T-helper 17 cell (primary cell): Measurements from ENCODE around the gene AGAP1. TPM values are rescaled to one million over a fixed set of nuclear protein-coding genes. Genes with fewer than 3 reads are reported as not detected.

Source experiments
- ATAC-seq: fragments of 150-1000 bp; cut with Tn5 transposase; 2 replicates; pipeline ENCODE4 v1.10.0; 2021; ENCODE audit warnings: mild to moderate bottlenecking, moderate library complexity
- DNase-seq, 3 donors: peaks; one replicate each; pipeline versions ENCODE4 v3.0.0 to v3.0.0-alpha.2; 2020 to 2021
- H3K9me3 ChIP-seq: one replicate; pipeline ENCODE4 v1.7.0; 2013; ENCODE audit warnings: low read length, mild to moderate bottlenecking; ENCODE audit not compliant: control insufficient read depth, poor library complexity, severe bottlenecking
- H3K27ac Mint-ChIP-seq: one replicate; pipeline ENCODE4 v1.8.0; 2022; ENCODE audit warnings: mild to moderate bottlenecking, moderate library complexity, mixed read lengths
- H3K27me3 Mint-ChIP-seq: one replicate; pipeline ENCODE4 v1.8.0; 2022; ENCODE audit warnings: mixed read lengths
- H3K36me3 Mint-ChIP-seq: one replicate; pipeline ENCODE4 v1.8.0; 2022; ENCODE audit warnings: low read depth, mixed read lengths
- H3K4me1 Mint-ChIP-seq: one replicate; pipeline ENCODE4 v1.8.0; 2022; ENCODE audit warnings: mild to moderate bottlenecking, mixed read lengths
- H3K4me3 Mint-ChIP-seq: one replicate; pipeline ENCODE4 v1.8.0; 2022; ENCODE audit warnings: mild to moderate bottlenecking, moderate library complexity, mixed read lengths
- total RNA-seq, 4 donors: library from RNA in 2 of 4; stranded (reverse) in 2 of 4; gene quantifications; one replicate each; pipeline ENCODE4 v1.2.3 and lab custom pipeline; 2022 to 2026

AGAP1 gene
- total RNA-seq, 2 donors from 2014 or later, result 7.6 to 16.8 TPM

DNA sequence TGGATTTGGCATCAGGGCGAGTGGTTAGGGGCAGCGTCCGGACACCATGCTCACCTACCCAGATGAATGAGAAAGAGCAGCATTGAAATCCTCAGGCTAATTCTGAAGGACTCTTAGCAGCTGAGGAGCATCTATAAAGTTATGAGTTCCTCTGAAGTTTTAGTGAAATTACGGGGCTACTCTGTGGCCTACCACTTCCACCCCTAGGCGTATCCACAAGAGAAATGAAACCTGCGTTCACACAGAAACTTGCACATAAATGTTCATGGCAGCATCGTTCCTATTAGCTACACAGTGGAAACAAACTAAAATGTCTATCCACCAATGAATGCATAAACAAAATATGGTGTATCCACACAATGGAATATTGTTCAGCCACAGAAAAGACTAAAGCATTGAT is 576.4 kb downstream of the AGAP1 start:
- peaks cover 5% of the 10 kb centered on the region for H3K27me3 Mint-ChIP-seq
- DNase-seq (no peak), ATAC-seq (no peak)
- no peaks in the 10 kb centered on the region for H3K9me3 ChIP-seq
- no peak overlapping the region for H3K27ac Mint-ChIP-seq
- peaks cover 2% of the 10 kb centered on the region for H3K36me3 Mint-ChIP-seq
- H3K4me1 Mint-ChIP-seq, result no peaks in the 10 kb centered on the region
- no peak overlapping the region for H3K4me3 Mint-ChIP-seq

DNA sequence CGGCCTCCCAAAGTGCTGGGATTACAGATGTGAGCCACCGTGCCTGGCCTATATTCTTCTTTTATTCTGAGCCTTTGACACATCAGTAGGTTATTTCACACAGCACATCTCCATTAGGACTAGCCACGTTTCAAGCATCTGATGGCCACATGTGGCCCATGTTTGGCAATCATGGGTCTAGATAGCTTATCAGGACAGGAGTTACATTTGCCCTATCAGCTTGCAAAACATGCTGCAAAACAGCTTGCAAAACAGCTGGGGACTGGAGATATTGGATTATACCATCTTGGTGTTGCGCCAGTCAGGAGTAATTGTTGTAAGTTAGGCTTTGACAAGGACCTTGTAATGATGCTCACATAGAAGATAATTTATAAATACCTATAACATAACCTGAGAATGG is 579.4 kb downstream of the AGAP1 start:
- Mint-ChIP-seq H3K4me3 (no peak overlapping the region), H3K27ac (no peak overlapping the region), H3K4me1 (no peaks in the 10 kb centered on the region), H3K27me3 (no peaks in the 10 kb centered on the region), H3K36me3 (peaks cover 2% of the 10 kb centered on the region)
- no peak for DNase-seq
- no peaks in the 10 kb centered on the region for H3K9me3 ChIP-seq
- no peak for ATAC-seq

DNA sequence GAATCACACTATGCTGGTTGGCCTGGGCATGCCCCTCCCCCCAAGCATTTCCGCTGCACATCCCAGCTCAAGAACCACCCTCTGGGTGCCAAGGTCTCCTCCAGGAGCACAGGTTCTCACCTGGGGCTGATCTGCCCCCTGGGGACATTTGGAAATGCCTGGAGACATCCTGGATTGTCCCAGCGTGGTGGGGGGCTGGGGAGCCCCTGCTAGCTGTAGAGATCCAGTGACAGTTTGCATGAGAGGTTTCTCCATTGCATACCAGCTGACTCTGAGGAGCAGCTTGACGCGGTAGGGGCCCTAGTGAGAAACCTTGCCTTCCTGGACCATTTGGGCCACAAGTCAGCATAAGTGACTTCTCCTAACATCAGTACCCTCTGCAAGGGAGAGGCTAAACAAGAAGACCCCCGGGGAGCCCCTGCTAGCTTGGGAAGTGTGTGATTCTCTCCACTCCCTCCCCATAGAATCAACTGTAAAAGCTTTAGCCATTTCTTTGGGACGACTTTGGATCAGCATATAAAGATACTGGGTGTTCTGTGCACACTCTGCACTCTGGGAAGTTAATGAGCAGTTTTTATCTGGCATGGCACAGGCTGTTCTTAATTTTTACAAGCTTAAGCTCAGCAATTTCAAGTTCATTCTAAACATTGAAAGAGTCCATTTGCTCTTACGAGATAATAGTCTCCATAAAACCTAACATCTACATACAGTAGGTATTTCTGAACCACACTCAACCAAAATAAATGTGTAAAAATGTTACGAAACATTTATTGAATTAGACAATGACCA is 580.2 kb downstream of the AGAP1 start:
- Mint-ChIP-seq H3K4me1 (no peaks in the 10 kb centered on the region), H3K4me3 (no peak overlapping the region), H3K27me3 (no peaks in the 10 kb centered on the region), H3K27ac (no peak overlapping the region), H3K36me3 (peaks cover 2% of the 10 kb centered on the region)
- H3K9me3 ChIP-seq, result no peaks in the 10 kb centered on the region
- DNase-seq, result no peak
- no peak for ATAC-seq

DNA sequence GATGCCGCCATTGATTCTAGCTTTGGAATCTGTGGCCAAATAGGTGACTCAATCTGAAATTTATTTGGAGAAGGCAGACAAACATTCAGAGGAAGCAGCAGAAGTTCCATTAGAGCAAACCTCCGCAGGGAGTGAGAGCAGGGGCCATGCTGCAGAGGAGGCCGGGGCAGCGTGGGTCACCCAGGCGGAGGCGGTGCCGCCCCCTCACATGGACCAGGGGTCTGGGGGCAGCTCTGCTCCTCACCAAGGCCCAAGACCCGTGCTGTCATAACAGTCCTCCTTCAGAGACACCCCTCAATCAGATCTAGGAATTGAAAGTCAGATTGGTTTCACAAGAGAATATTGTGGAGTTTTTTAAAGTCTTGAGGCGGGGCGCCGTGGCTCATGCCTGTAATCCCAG is 582.0 kb downstream of the AGAP1 start:
- H3K9me3 ChIP-seq, result no peaks in the 10 kb centered on the region
- Mint-ChIP-seq H3K36me3 (peaks cover 2% of the 10 kb centered on the region), H3K27me3 (no peaks in the 10 kb centered on the region), H3K4me1 (no peaks in the 10 kb centered on the region), H3K4me3 (no peak overlapping the region), H3K27ac (no peak overlapping the region)
- no peak for ATAC-seq
- DNase-seq, result no peak

DNA sequence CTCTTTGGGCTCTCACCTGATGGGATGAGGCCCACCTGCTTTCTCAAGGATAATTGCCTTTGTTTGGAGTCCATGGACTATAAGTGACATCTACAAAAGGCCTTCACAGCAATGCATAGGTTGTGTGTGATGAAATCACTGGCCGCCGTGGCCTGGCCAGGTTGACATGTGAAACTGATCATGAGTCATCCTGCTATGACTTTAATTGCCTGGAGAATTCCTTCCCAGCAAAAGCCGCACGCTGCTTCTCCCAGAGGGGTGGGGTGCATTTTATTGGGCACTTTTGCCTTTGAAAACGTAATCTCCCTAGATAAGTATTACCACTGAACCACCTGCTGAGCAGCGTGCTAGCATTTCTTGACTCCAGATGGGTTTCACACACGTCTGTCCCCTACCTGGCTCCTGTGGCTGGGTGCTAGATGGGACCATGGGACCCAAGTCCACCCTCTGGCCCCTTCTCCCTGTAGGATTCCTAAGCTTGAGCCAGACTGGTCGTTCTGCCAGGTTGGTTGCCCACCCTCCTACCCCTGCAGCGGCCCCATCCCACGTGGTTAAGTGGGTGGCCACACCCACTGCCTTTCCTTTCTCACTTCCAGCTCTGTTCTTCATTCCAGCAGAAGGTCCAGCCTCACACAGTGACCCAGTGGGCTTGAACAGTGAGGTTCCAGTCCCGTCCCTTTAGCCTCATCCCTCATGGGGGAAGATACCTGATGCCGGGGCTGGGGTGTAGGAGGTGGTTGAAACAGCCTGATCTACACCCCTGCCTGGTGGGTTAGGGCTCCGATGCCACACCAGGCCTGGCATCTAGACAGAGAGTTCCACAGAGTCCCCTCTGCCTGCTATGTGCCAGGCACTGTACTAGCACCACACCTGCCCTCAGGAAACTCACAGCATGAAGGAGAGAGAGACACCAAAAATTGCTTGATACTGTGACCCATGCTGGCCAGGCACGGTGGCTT is 584.7 kb downstream of the AGAP1 start:
- no peaks in the 10 kb centered on the region for H3K27me3 Mint-ChIP-seq
- no peak overlapping the region for H3K27ac Mint-ChIP-seq
- no peak overlapping the region for H3K4me3 Mint-ChIP-seq
- H3K4me1 Mint-ChIP-seq, result no peaks in the 10 kb centered on the region
- H3K9me3 ChIP-seq, result no peaks in the 10 kb centered on the region
- ATAC-seq (no peak), DNase-seq (no peak)
- peaks cover 2% of the 10 kb centered on the region for H3K36me3 Mint-ChIP-seq

DNA sequence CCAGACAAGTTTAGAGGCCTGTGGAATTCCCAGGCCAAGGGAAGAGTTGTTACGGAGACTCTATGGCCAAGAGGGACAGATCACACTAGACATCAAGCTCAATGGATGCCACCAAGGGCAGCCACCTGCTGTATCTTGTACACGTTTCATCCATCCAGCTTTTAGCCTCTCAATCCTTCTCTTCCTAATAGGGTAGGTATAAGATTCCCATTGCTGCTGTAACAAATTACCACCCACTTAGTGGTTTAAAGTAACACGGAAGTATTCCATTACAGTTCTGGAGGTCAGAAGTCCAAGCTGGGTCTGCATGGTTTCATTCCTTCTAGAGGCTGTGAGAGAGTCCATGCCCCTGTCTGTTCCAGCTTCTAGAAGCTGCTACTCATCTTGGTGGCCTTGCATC is 586.6 kb downstream of the AGAP1 start:
- no peak for DNase-seq
- no peaks in the 10 kb centered on the region for H3K4me1 Mint-ChIP-seq
- no peaks in the 10 kb centered on the region for H3K36me3 Mint-ChIP-seq
- H3K4me3 Mint-ChIP-seq, result no peak overlapping the region
- H3K9me3 ChIP-seq, result no peaks in the 10 kb centered on the region
- ATAC-seq, result no peak
- H3K27me3 Mint-ChIP-seq, result no peaks in the 10 kb centered on the region
- no peak overlapping the region for H3K27ac Mint-ChIP-seq

DNA sequence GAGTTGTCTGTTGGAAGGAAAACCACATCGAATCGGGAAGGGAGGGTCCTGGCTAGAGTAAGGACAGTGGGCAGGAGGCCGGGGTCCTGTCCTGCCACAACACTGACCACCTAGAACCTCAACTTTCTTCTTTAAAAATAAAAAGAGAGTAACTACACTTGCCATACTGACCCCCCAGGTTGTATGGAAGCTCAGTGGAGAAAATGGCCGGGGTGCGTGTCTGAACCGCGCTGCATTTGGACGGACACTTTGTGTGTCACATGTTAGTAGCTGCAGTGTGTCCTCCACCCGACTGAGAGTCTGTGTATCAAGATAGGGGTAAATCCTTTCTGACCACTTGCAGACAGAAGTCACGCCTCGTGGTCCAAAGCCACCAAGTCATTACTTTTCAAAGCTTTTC is 587.3 kb downstream of the AGAP1 start:
- DNase-seq (no peak), ATAC-seq (no peak)
- H3K9me3 ChIP-seq, result no peaks in the 10 kb centered on the region
- no peak overlapping the region for H3K4me3 Mint-ChIP-seq
- H3K27me3 Mint-ChIP-seq, result no peaks in the 10 kb centered on the region
- no peak overlapping the region for H3K27ac Mint-ChIP-seq
- no peaks in the 10 kb centered on the region for H3K36me3 Mint-ChIP-seq
- H3K4me1 Mint-ChIP-seq, result no peaks in the 10 kb centered on the region

DNA sequence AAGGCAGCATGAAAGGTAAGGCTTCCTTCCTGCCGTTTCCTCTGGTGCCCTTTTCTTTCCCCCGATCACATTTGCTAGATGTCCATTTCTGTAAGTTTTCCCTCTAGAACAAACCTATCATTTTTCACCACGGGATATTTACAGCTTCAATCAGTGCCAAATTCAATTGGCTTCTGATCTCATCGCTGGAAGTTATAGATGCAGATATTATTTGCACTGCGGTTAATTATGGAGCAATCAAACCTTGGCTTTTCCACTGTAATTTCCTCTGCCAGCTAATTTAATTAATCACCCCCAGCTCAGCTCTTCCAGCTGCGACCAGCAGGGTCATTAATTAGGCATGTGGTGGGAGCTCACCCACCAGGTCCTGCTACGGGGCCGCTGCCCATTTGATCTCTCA is 588.2 kb downstream of the AGAP1 start:
- Mint-ChIP-seq H3K4me1 (no peaks in the 10 kb centered on the region), H3K27me3 (no peaks in the 10 kb centered on the region), H3K36me3 (no peaks in the 10 kb centered on the region), H3K27ac (no peak overlapping the region), H3K4me3 (no peak overlapping the region)
- H3K9me3 ChIP-seq, result no peaks in the 10 kb centered on the region
- DNase-seq, result no peak
- no peak for ATAC-seq

DNA sequence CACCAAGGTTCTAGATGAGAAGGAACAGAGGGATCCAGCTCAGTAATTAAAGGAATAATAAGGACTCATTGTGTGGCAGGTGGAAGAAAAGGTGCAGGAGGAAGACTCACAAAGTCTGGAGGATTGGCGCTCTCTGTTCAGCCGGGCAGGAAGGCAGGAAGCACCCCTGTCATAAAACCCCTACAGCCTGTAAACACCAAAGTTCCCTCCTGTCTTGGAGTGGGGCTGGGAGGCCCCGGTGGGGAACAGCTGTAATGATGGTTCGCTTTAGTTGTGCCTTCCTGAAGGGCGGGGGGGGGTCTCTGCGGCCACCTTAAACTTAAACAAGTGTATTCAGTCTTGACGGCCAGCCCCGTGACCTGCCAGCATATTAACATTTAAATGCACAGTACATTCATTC is 590.1 kb downstream of the AGAP1 start:
- H3K27me3 Mint-ChIP-seq, result no peaks in the 10 kb centered on the region
- H3K9me3 ChIP-seq, result no peaks in the 10 kb centered on the region
- DNase-seq (no peak), ATAC-seq (no peak)
- no peaks in the 10 kb centered on the region for H3K36me3 Mint-ChIP-seq
- no peak overlapping the region for H3K27ac Mint-ChIP-seq
- no peaks in the 10 kb centered on the region for H3K4me1 Mint-ChIP-seq
- no peak overlapping the region for H3K4me3 Mint-ChIP-seq

DNA sequence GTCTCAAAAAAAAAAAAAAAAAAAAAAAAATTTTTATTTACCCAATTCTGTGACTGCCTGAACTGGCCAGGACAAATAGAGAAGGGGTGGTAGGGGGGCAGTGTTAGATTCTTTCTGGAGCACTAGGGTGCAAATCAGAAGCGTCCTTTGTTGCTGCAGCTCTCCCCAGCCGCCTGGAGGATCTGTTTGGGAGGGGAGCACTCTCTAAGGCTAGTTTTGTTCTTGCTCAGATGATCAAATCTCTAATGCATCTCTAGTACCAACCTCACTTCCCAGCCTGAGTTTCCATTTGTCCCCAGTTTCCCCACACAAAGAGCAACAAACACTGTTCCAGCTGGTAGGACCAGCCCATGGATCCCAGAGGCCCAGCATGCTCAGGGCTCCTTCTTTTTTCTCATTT is 591.4 kb downstream of the AGAP1 start:
- DNase-seq, result no peak
- no peak for ATAC-seq
- Mint-ChIP-seq H3K27me3 (no peaks in the 10 kb centered on the region), H3K27ac (no peak overlapping the region), H3K4me1 (no peaks in the 10 kb centered on the region), H3K36me3 (no peaks in the 10 kb centered on the region), H3K4me3 (no peak overlapping the region)
- H3K9me3 ChIP-seq, result no peaks in the 10 kb centered on the region

DNA sequence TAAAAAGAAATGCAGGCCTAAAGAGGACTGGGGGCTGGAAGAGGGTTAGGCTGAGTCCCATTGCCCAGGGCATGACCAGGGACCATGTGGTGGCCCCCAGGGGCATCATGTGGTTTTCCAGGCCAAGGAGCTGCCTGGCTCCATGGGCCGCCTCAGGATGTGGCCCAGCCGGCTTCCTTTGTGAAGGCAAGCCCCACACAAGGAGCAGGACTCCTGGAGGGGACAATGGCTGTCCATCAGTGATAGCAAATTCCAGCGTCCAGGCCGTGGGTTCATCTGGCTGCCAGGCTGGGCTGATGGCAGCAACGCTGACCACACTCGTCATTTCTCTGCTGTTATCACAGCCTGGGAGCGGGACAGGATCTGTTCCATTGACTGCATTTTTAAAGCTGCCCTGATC is 591.8 kb downstream of the AGAP1 start:
- Mint-ChIP-seq H3K4me1 (no peaks in the 10 kb centered on the region), H3K4me3 (no peak overlapping the region)

DNA sequence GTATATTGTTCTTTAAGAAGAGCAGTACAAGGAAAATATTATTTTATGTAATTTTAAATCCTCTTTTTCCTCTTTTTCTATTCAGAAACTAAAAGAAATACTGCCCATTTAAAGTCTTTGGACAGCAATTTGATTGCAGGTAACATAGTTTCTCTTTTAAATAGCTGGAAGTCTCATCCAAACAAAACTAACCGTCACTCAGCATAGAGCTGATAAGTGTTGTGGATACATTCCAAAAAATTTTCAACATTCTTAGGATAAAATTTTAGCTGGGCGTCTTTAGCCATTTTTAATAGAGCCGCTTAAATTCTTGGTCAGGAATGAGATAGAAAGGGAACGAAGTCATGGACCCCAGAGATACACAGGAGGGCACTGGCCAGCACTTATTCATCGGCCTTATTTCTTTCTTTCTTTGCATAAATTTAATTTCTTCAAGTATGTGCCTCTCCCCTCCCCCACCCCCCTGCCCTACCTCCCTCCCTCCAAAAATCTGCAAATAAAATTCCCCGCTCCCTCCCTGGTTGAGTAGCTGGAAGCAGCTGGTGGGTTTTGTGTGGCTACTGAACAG is 592.6 kb downstream of the AGAP1 start:
- no peak overlapping the region for H3K27ac Mint-ChIP-seq
- no peaks in the 10 kb centered on the region for H3K4me1 Mint-ChIP-seq
- H3K36me3 Mint-ChIP-seq, result no peaks in the 10 kb centered on the region
- ATAC-seq, result no peak
- H3K9me3 ChIP-seq, result no peaks in the 10 kb centered on the region
- no peaks in the 10 kb centered on the region for H3K27me3 Mint-ChIP-seq
- DNase-seq, result no peak
- no peak overlapping the region for H3K4me3 Mint-ChIP-seq

More for the DNA sequence above, 591.8 kb downstream of the AGAP1 start:
- Mint-ChIP-seq H3K36me3 (no peaks in the 10 kb centered on the region), H3K27me3 (no peaks in the 10 kb centered on the region), H3K27ac (no peak overlapping the region)
- ATAC-seq (no peak), DNase-seq (no peak)
- H3K9me3 ChIP-seq, result no peaks in the 10 kb centered on the region

DNA sequence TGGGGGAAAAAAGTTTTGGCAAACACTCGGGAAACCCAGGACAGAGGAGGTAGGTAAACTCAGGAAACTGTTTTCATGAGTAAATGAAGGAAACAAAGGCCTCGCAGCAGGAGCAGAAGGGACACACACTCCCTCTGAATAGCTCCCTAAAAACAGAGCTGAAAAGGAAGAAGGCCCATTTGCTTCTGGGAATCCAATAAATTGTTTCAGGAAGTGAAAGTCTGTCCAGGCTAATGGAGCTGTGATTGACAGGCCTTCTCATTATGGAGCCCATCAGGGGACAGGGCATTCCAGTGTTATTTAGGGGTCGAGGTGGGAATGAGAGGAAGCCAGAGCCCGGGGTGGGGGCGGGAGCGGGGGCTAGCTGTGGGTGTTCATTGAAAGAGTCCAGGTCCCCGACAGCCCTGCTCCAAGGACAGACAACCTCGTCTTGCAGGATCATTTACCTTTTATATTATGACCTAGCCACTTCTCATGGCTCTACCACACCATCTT is 593.2 kb downstream of the AGAP1 start:
- Mint-ChIP-seq H3K4me3 (no peak overlapping the region), H3K27me3 (no peaks in the 10 kb centered on the region), H3K27ac (no peak overlapping the region), H3K4me1 (no peaks in the 10 kb centered on the region), H3K36me3 (no peaks in the 10 kb centered on the region)
- DNase-seq, result no peak
- H3K9me3 ChIP-seq, result no peaks in the 10 kb centered on the region
- ATAC-seq, result no peak
